ENCODE results near the gene MACIR. TPM values are rescaled to one million over a fixed set of nuclear protein-coding genes. Genes with fewer than 3 reads are reported as not detected.
A peak's percentile ranks its signal among the peaks of the same experiment; 100 is the strongest.

MACIR gene
- total and polyA plus RNA-seq, 9 of the 15 experiments (the other 6 are each of a cell fraction or from before 2014, with no cell fraction given) = 1.4 to 11.6 (median 9.4) TPM

GRCh38 chr5:103295871-103296270 lies 37.3 kb downstream of the MACIR start:
- no TSS peak for BruUV-seq (replicated peaks)
- DNase-seq (ENCODE audit: extremely low read depth in 1 of 4, low spot score in 3 of 4) (peak in 2 of 4 experiments; percentile 15 to 21), ATAC-seq (peak; percentile 83), FAIRE-seq (no peak)
- Histone ChIP-seq H3K4me3 (no peak overlapping the region), H3K27me3 (ENCODE audit: control insufficient read depth in 2 of 2, insufficient read depth in 2 of 2, low read length in 2 of 2) (peaks cover 0 to 2% of the 10 kb centered on the region in 2 experiments; a peak in 1 of 5 replicates), H3K9me1 (ENCODE audit: control insufficient read depth, insufficient read depth, low read length) (no peaks in the 10 kb centered on the region), H4K20me1 (replicated peaks; ENCODE audit: control insufficient read depth, insufficient read depth, low read length) (no peaks in the 10 kb centered on the region), H3K9me3 (replicated peaks; ENCODE audit: control insufficient read depth, insufficient read depth, low read depth, low read length) (no peaks in the 10 kb centered on the region), H3K36me3 (ENCODE audit: control insufficient read depth, insufficient read depth, low read length) (no peaks in the 10 kb centered on the region), H3K4me1 (replicated peaks in 1 of 2; ENCODE audit: control insufficient read depth in 2 of 2, insufficient read depth in 2 of 2, low read length in 2 of 2) (no peaks in the 10 kb centered on the region), H3K79me2 (ENCODE audit: control insufficient read depth, insufficient read depth, low read length) (no peaks in the 10 kb centered on the region), H3K4me2 (ENCODE audit: insufficient read depth, low read length) (no peak overlapping the region), H3K27ac (ENCODE audit: extremely low read depth, low read depth, low read length) (no peak overlapping the region), H2AFZ (ENCODE audit: low read depth, low read length) (no peak overlapping the region), H3K9ac (ENCODE audit: insufficient read depth in 1 of 2, low read depth in 2 of 2, low read length in 2 of 2) (no peak overlapping the region)
- in situ Hi-C loops (cut with MboI) (no loop called here), intact Hi-C loops (cut with micrococcal nuclease) (loop anchor here (2.0 kb wide), 1 partner anchor 63 kb away; no protein-coding TSS in a partner anchor)
- WGBS (ENCODE audit: insufficient coverage, low coverage, missing lambda C conversion rate) = 15% methylated on average over 3 of the region's 3 CpGs
- TF ChIP-seq THRAP3 (IDR thresholded peaks at IDR 0.05; ENCODE audit: borderline replicate concordance) (no peak), CTCF (IDR thresholded peaks at IDR 0.05 in 2 of 3, conservative IDR thresholded peaks at IDR 0.05 in 1 of 3; ENCODE audit: insufficient read depth in 2 of 3, low read depth in 1 of 3, low read length in 3 of 3) (peak; percentile 36 to 59 (median 39); a peak in 4 of 6 replicates), RAD21 (CRISPR knock-in tag; conservative IDR thresholded peaks at IDR 0.05 in 1 of 2, IDR thresholded peaks at IDR 0.05 in 1 of 2) (peak in 1 of 2 experiments; percentile 50; a peak in 3 of 4 replicates)
- ChIA-PET CTCF (ENCODE audit: low intra/inter-chr PET ratio) (no interaction called here), POLR2A (no interaction called here)
